B cell (primary cell): ENCODE results near the gene CRYM. TPM values are rescaled to one million over a fixed set of nuclear protein-coding genes. Genes with fewer than 3 reads are reported as not detected.

Source experiments
- ATAC-seq: fragments of 200-7000 bp; cut with Tn5 transposase; one replicate; pipeline ENCODE4 v1.10.0; 2021; ENCODE audit warnings: low read depth, mild to moderate bottlenecking, moderate number of reproducible peaks, moderate library complexity
- CTCF ChIA-PET: fragments of 350-600 bp; sonication (Branson Sonifier 250); formaldehyde crosslinking; loops from one replicate; lab custom pipeline; 2021; ENCODE audit warnings: antibody characterized with exemption, inconsistent platforms; lab: Charles Lee
- POLR2A ChIA-PET: fragments of 350-600 bp; sonication (Branson Sonifier 250); formaldehyde crosslinking; loops from one replicate; lab custom pipeline; 2021; ENCODE audit warnings: antibody characterized with exemption; lab: Charles Lee
- DNase-seq: peaks from one replicate; pipeline ENCODE4 v3.0.0; 2013
- H2AFZ ChIP-seq: 2 replicates; pipeline ENCODE4 v1.6.1; 2012; ENCODE audit warnings: mild to moderate bottlenecking, low read depth, low read length; ENCODE audit not compliant: insufficient read depth, poor library complexity, severe bottlenecking
- H3K27ac ChIP-seq, 2 donors: 1 replicate in 1 of 2; 2 replicates in 1 of 2; pipeline ENCODE4 v1.5.1; 2012 to 2013; ENCODE audit warnings: low read length in 2 of 2, mild to moderate bottlenecking in 2 of 2, moderate library complexity in 1 of 2
- H3K27me3 ChIP-seq, 4 experiments: fragments of 200-600 bp in 1 of 4; sonication (generic) in 1 of 4; replicated peaks in 1 of 4; 1 replicate in 2 of 4; 2 replicates in 2 of 4; pipeline versions ENCODE4 v1.6.1 to v1.7.0; 2013 to 2016; ENCODE audit warnings: low read length in 3 of 4, mild to moderate bottlenecking in 2 of 4, mixed read lengths in 1 of 4, moderate library complexity in 1 of 4; ENCODE audit not compliant: insufficient read depth in 4 of 4, control insufficient read depth in 3 of 4; ENCODE audit errors: control extremely low read depth in 1 of 4
- H3K36me3 ChIP-seq, 2 experiments: replicated peaks in 1 of 2; 1 replicate in 1 of 2; 2 replicates in 1 of 2; pipeline versions ENCODE4 v1.6.1 to v1.7.1; 2013; ENCODE audit warnings: low read length in 1 of 2; ENCODE audit not compliant: insufficient read depth in 2 of 2, control insufficient read depth in 1 of 2; ENCODE audit errors: control extremely low read depth in 1 of 2, extremely low read depth in 1 of 2
- H3K4me1 ChIP-seq, 2 donors: fragments of 200-600 bp in 1 of 2; sonication (generic) in 1 of 2; 1 replicate in 1 of 2; 2 replicates in 1 of 2; pipeline versions ENCODE4 v1.5.1 to v1.6.1; 2013 to 2017; ENCODE audit warnings: low read length in 2 of 2; ENCODE audit not compliant: control insufficient read depth in 2 of 2, insufficient read depth in 2 of 2
- H3K4me2 ChIP-seq: replicated peaks from 2 replicates; pipeline ENCODE3; 2012; ENCODE audit warnings: mild to moderate bottlenecking, low read depth, low read length; ENCODE audit not compliant: poor library complexity, severe bottlenecking
- H3K4me3 ChIP-seq, 5 experiments: fragments of 200-600 bp in 1 of 5; sonication (generic) in 1 of 5; 1 replicate in 3 of 5; 2 replicates in 2 of 5; pipeline versions ENCODE4 v1.5.1 to v1.7.0; 2011 to 2016; ENCODE audit warnings: low read length in 4 of 5, mild to moderate bottlenecking in 4 of 5, low read depth in 2 of 5, control low read depth in 1 of 5, moderate library complexity in 1 of 5; ENCODE audit not compliant: insufficient read depth in 1 of 5; ENCODE audit errors: control extremely low read depth in 1 of 5, extremely low read depth in 1 of 5
- H3K79me2 ChIP-seq: fragments of 200-600 bp; sonication (generic); one replicate; pipeline ENCODE4 v1.6.0; 2016; ENCODE audit warnings: low read length; ENCODE audit not compliant: control insufficient read depth, insufficient read depth
- H3K9ac ChIP-seq: fragments of 200-600 bp; sonication (generic); 2 replicates; pipeline ENCODE4 v1.6.1; 2017; ENCODE audit warnings: mild to moderate bottlenecking, low read length, moderate library complexity
- H3K9me3 ChIP-seq, 3 donors: one replicate each; pipeline versions ENCODE4 v1.6.1 to v1.7.1; 2013; ENCODE audit warnings: low read length in 2 of 3; ENCODE audit not compliant: control insufficient read depth in 2 of 3, insufficient read depth in 1 of 3; ENCODE audit errors: control extremely low read depth in 1 of 3
- H4K20me1 ChIP-seq: 2 replicates; pipeline ENCODE4 v1.6.0; 2012; ENCODE audit warnings: mild to moderate bottlenecking, low read length; ENCODE audit not compliant: insufficient read depth, control insufficient read depth, poor library complexity, severe bottlenecking
- H3K27ac Mint-ChIP-seq: one replicate; pipeline ENCODE4 v1.8.0; 2021; ENCODE audit warnings: mixed read lengths
- H3K27me3 Mint-ChIP-seq: one replicate; pipeline ENCODE4 v1.8.0; 2021; ENCODE audit warnings: mixed read lengths
- H3K4me1 Mint-ChIP-seq: one replicate; pipeline ENCODE4 v1.8.0; 2021; ENCODE audit warnings: mixed read lengths
- H3K4me3 Mint-ChIP-seq: one replicate; pipeline ENCODE4 v1.8.0; 2021; ENCODE audit warnings: mixed read lengths
- H3K9me3 Mint-ChIP-seq: one replicate; pipeline ENCODE4 v1.8.0; 2022; ENCODE audit warnings: mixed read lengths; ENCODE audit not compliant: insufficient read depth
- CTCF ChIP-seq: fragments of 200-600 bp; IDR thresholded peaks from one replicate; pipeline ENCODE4 v1.8.0; 2022; ENCODE audit warnings: antibody characterized with exemption, mild to moderate bottlenecking
- EZH2 ChIP-seq: IDR thresholded peaks from 2 replicates; pipeline ENCODE4 v1.6.1; 2012; ENCODE audit warnings: borderline replicate concordance, low read depth, mild to moderate bottlenecking, moderate library complexity, low read length; ENCODE audit not compliant: insufficient read depth, poor library complexity, severe bottlenecking
- WGBS: methylation state at CpG from one replicate; pipeline ENCODE4 v1.1.5; 2013; ENCODE audit warnings: missing lambda C conversion rate; ENCODE audit not compliant: insufficient coverage; 5-methylcytosine and 5-hydroxymethylcytosine counted together
- intact Hi-C: fragments of 100-400 bp; cut with micrococcal nuclease; formaldehyde crosslinking; loops from one replicate; pipeline ENCODE4 v1.10.0; 2022
- polyA plus RNA-seq: library from polyadenylated mRNA; depleted of rRNA; stranded (reverse); fragments of >200 nt; gene quantifications from 2 replicates; pipeline ENCODE4 v1.2.3, GENCODE V29; 2012
- total RNA-seq, 2 donors: library from RNA; stranded (reverse); fragments of 120-200 nt in 1 of 2; gene quantifications; 1 replicate in 1 of 2; 2 replicates in 1 of 2; pipeline versions ENCODE4 v1.2.3 to v1.2.4, GENCODE V29; 2013 to 2022

CRYM gene
- total and polyA plus RNA-seq, 2 donors (not counting 1 experiment from before 2014, with no cell fraction given), result 3.3 to 8.2 TPM

GRCh38 chr16:21224800-21225199, 53.3 kb downstream of the CRYM start:
- CTCF ChIA-PET, result interaction anchor here (0.8 to 1.6 kb wide), 2 partner anchors 35 to 52 kb away, joined by 3 read pairs; no protein-coding TSS in a partner anchor
- Mint-ChIP-seq H3K9me3 (no peaks in the 10 kb centered on the region), H3K4me1 (peaks cover 15% of the 10 kb centered on the region), H3K4me3 (no peak overlapping the region), H3K27ac (no peak overlapping the region), H3K27me3 (peaks cover 64% of the 10 kb centered on the region)
- ATAC-seq (no peak), DNase-seq (no peak)
- H3K4me2 ChIP-seq, result no peak overlapping the region
- H3K27me3 ChIP-seq, result peaks cover 0 to 24% (median 7%) of the 10 kb centered on the region in 4 experiments
- H3K79me2 ChIP-seq, result no peaks in the 10 kb centered on the region
- H2AFZ ChIP-seq, result no peak overlapping the region
- WGBS, result 20% methylated on average over 1 of the region's 2 CpGs
- intact Hi-C loops, result no loop called here
- POLR2A ChIA-PET, result no interaction called here
- H3K4me1 ChIP-seq, result no peaks in the 10 kb centered on the region
- TF ChIP-seq CTCF (no peak), EZH2 (no peak)
- H3K27ac ChIP-seq, result no peak overlapping the region
- no peak overlapping the region for H3K4me3 ChIP-seq
- H3K9ac ChIP-seq, result no peak overlapping the region
- no peaks in the 10 kb centered on the region for H4K20me1 ChIP-seq
- no peaks in the 10 kb centered on the region for H3K9me3 ChIP-seq
- H3K36me3 ChIP-seq, result no peaks in the 10 kb centered on the region

GRCh38 chr16:21223787-21224186, 54.3 kb downstream of the CRYM start:
- no peak overlapping the region for H3K9ac ChIP-seq
- H4K20me1 ChIP-seq, result no peaks in the 10 kb centered on the region
- no peak overlapping the region for H3K4me2 ChIP-seq
- Mint-ChIP-seq H3K4me1 (peaks cover 15% of the 10 kb centered on the region), H3K27ac (no peak overlapping the region), H3K9me3 (no peaks in the 10 kb centered on the region), H3K4me3 (no peak overlapping the region), H3K27me3 (peaks cover 60% of the 10 kb centered on the region)
- no peaks in the 10 kb centered on the region for H3K9me3 ChIP-seq
- H3K79me2 ChIP-seq, result no peaks in the 10 kb centered on the region
- CTCF ChIA-PET, result interaction anchor here (1.6 kb wide), 1 partner anchor 51 kb away, joined by 3 read pairs; no protein-coding TSS in a partner anchor
- DNase-seq (no peak), ATAC-seq (no peak)
- H3K27me3 ChIP-seq, result peaks cover 0 to 24% (median 7%) of the 10 kb centered on the region in 4 experiments
- intact Hi-C loops, result no loop called here
- no peaks in the 10 kb centered on the region for H3K4me1 ChIP-seq
- no peak overlapping the region for H3K4me3 ChIP-seq
- no peak overlapping the region for H2AFZ ChIP-seq
- WGBS, result 77% methylated on average over 5 of the region's 9 CpGs
- POLR2A ChIA-PET, result no interaction called here
- no peak for TF ChIP-seq EZH2
- no peak for TF ChIP-seq CTCF
- no peaks in the 10 kb centered on the region for H3K36me3 ChIP-seq
- no peak overlapping the region for H3K27ac ChIP-seq
